ENCODE data around the gene LPAR3.

The LPAR3 gene

GRCh38 chr1:84842748-84843231, 50.2 kb downstream of the LPAR3 start:
- H3K36me3 ChIP-seq = no peaks in the 10 kb centered on the region
- no peak for TF ChIP-seq CTCF (IDR thresholded peaks at IDR 0.05)
- H3K9me3 ChIP-seq = no peaks in the 10 kb centered on the region
- intact Hi-C loops (cut with DNase I; ENCODE audit: low total_unique reads) = no loop called here
- DNase-seq = no peak
- H3K27me3 ChIP-seq = no peaks in the 10 kb centered on the region
- H3K4me3 ChIP-seq = no peak overlapping the region
- no peak overlapping the region for H3K27ac ChIP-seq
- H3K4me1 ChIP-seq = peaks cover 0 to 11% (median 4%) of the 10 kb centered on the region in 4 donors

- DNase-seq = no peak
- no peak overlapping the region for H3K27ac ChIP-seq
- H3K36me3 ChIP-seq = no peaks in the 10 kb centered on the region
- no peak overlapping the region for H3K4me3 ChIP-seq
- H3K27me3 ChIP-seq = no peaks in the 10 kb centered on the region
- H3K4me1 ChIP-seq = peaks cover 0 to 3% (median 0%) of the 10 kb centered on the region in 4 donors
- no peaks in the 10 kb centered on the region for H3K9me3 ChIP-seq
- intact Hi-C loops (cut with DNase I; ENCODE audit: low total_unique reads) = no loop called here
- TF ChIP-seq CTCF (IDR thresholded peaks at IDR 0.05) = no peak
These were observed 51.0 kb downstream of the LPAR3 start for GRCh38 chr1:84841971-84842370.

GRCh38 chr1:84840346-84840745, 52.7 kb downstream of the LPAR3 start:
- H3K4me3 ChIP-seq = no peak overlapping the region
- intact Hi-C loops (cut with DNase I; ENCODE audit: low total_unique reads) = no loop called here
- DNase-seq = no peak
- H3K4me1 ChIP-seq = no peaks in the 10 kb centered on the region
- TF ChIP-seq CTCF (IDR thresholded peaks at IDR 0.05) = no peak
- H3K27me3 ChIP-seq = no peaks in the 10 kb centered on the region
- no peaks in the 10 kb centered on the region for H3K36me3 ChIP-seq
- H3K27ac ChIP-seq = no peak overlapping the region
- no peaks in the 10 kb centered on the region for H3K9me3 ChIP-seq

DNA sequence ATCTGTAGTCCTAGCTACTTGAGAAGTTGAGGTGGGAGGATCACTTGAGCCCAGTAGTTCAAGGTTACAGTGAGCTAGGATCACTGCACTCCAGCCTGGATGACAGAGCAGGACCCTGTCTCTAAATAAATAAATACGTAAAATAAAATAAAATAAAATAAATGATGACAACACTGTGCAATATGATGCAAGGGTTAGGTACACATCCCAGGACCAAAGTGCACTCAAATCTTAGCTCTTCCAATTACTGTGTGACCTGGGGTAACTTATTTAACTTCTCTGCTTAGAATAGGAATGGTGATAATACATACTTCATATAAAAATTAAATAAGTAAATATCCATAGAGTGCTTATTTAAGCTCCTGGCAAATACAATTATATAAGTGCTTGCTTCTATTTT, 53.5 kb downstream of the LPAR3 start:
- DNase-seq = no peak
- H3K9me3 ChIP-seq = no peaks in the 10 kb centered on the region
- no peaks in the 10 kb centered on the region for H3K4me1 ChIP-seq
- intact Hi-C loops (cut with DNase I; ENCODE audit: low total_unique reads) = no loop called here
- H3K36me3 ChIP-seq = no peaks in the 10 kb centered on the region
- H3K27ac ChIP-seq = no peak overlapping the region
- no peak for TF ChIP-seq CTCF (IDR thresholded peaks at IDR 0.05)
- no peaks in the 10 kb centered on the region for H3K27me3 ChIP-seq
- H3K4me3 ChIP-seq = no peak overlapping the region

DNA sequence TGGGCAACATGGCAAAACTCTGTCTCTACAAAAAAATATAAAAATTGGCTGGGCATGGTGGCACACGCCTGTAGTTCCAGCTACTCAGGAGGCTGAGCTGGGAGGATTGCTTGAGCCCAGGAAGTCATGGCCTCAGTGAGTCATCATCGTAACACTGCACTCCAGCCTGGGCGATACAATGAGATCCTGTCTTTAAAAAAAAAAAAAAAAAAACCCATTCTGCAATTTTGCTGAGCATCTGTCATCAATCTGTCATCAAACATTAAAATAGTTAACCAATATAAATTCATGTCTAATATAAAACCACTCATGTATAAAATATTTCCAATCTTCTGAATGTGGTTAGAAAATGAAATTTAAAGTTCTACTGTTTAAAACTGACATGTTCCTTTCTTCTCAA, 56.9 kb downstream of the LPAR3 start:
- no peak for DNase-seq
- intact Hi-C loops (cut with DNase I; ENCODE audit: low total_unique reads) = no loop called here
- no peaks in the 10 kb centered on the region for H3K36me3 ChIP-seq
- TF ChIP-seq CTCF (IDR thresholded peaks at IDR 0.05) = no peak
- H3K4me3 ChIP-seq = no peak overlapping the region
- H3K9me3 ChIP-seq = no peaks in the 10 kb centered on the region
- H3K4me1 ChIP-seq = no peaks in the 10 kb centered on the region
- no peak overlapping the region for H3K27ac ChIP-seq
- no peaks in the 10 kb centered on the region for H3K27me3 ChIP-seq

DNA sequence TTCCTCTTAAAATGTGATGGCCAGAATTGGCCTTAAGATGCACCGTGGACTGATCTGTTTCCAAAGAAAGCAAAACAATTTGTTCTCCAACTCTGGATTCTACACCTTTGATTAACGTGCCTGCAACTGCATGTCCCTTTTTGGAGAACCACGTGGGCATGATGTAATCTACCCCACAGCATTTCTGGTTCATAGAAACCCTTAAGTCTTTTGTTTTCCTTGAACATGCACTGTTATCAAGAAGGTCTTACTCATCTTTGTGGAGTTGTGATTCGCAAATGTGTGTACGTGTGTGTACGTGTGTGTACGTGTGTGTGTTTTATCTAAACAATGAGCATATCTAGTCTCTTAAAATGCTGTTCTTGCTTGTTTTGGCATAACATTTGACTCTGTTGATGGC, 57.8 kb downstream of the LPAR3 start:
- H3K27me3 ChIP-seq = peaks cover 0 to 3% of the 10 kb centered on the region in 2 donors
- intact Hi-C loops (cut with DNase I; ENCODE audit: low total_unique reads) = no loop called here
- H3K4me1 ChIP-seq = no peaks in the 10 kb centered on the region
- no peak overlapping the region for H3K4me3 ChIP-seq
- TF ChIP-seq CTCF (IDR thresholded peaks at IDR 0.05) = no peak
- no peaks in the 10 kb centered on the region for H3K36me3 ChIP-seq
- H3K9me3 ChIP-seq = no peaks in the 10 kb centered on the region
- no peak for DNase-seq
- no peak overlapping the region for H3K27ac ChIP-seq

Measured in tibial artery (tissue), 4 donors.